ENCODE measurements around the gene RENBP. TPM values are rescaled to one million over a fixed set of nuclear protein-coding genes. Genes with fewer than 3 reads are reported as not detected.

The RENBP gene
- polyA plus RNA-seq, 6 donors from 2014 or later: 0.68 to 3.8 (median 1.7) TPM

DNA sequence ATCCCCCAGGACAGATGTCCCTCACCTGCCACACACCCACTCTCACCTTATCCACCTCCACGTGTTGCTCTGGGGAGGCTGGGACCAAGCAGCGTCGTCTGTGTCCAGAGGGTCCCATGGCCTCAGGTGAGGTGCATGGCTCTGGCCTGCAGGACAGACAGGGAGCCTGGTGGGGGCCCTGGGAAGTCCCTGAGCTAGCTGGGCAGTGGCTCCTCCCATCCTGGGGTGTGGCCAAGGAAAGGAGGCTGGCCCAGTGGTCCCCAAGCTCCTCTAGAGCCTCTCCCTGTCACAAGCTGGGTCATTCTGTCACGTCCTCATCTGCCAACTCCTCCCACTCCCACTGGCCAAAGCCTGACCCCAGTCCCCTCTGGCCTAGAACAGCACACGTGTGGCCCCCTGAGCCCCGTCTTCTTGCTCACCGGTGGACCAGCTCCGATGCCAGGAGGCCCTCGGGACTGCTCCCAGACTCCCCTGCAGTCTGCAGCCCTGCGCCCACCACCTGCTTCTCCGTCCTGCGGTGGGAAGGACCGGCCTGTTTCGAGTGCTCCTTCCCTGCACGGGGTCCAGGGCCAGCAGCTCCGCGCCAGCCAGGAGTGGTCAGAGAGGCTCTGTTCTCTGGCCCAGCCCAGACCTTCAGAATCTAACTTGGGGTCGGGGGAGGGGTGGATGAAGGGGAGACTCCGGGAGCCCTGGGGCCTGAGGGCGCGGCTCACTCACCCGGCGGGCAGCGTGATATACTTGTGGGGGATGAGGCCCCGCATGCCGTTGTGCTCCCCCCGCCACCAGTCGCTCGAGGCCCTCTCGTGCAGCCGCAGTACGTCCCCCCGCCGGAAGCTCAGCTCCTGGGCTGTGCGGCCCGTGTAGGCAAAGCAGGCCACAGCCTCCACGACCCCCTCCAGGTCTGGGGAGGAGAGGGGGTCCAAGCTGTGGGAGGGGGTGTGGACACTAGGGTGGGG is 35.1 kb downstream of the RENBP start:
- Mint-ChIP-seq H3K4me3 (no peak overlapping the region), H3K9me3 (no peaks in the 10 kb centered on the region), H3K27me3 (no peaks in the 10 kb centered on the region), H3K27ac (peak overlapping the region in 2 of 6 donors; percentile 78 to 84), H3K4me1 (peaks cover 6 to 14% (median 11%) of the 10 kb centered on the region in 3 donors), H3K36me3 (no peaks in the 10 kb centered on the region)
- DNase-seq (no peak), ATAC-seq (ENCODE audit: low read depth in 2 of 2) (no peak)

GRCh38 chrX:153908219-153908860 is 36.1 kb downstream of the RENBP start:
- peak overlapping the region in 2 of 6 donors; percentile 76 to 91 for H3K27ac Mint-ChIP-seq
- no peaks in the 10 kb centered on the region for H3K9me3 Mint-ChIP-seq
- H3K27me3 Mint-ChIP-seq: no peaks in the 10 kb centered on the region
- no peaks in the 10 kb centered on the region for H3K36me3 Mint-ChIP-seq
- H3K4me1 Mint-ChIP-seq: peaks cover 14 to 22% (median 18%) of the 10 kb centered on the region in 3 donors
- DNase-seq (no peak), ATAC-seq (ENCODE audit: low read depth in 2 of 2) (no peak)
- no peak overlapping the region for H3K4me3 Mint-ChIP-seq

GRCh38 chrX:153907456-153907855 is 37.0 kb downstream of the RENBP start:
- DNase-seq (no peak), ATAC-seq (ENCODE audit: low read depth in 2 of 2) (no peak)
- Mint-ChIP-seq H3K4me3 (no peak overlapping the region), H3K9me3 (no peaks in the 10 kb centered on the region), H3K36me3 (no peaks in the 10 kb centered on the region), H3K4me1 (peaks cover 23 to 31% (median 24%) of the 10 kb centered on the region in 3 donors), H3K27me3 (no peaks in the 10 kb centered on the region), H3K27ac (peak overlapping the region in 1 of 6 donors; percentile 63)

- Mint-ChIP-seq H3K27ac (peak overlapping the region in 3 of 6 donors; percentile 60 to 74 (median 70)), H3K36me3 (no peaks in the 10 kb centered on the region), H3K4me1 (peaks cover 29 to 41% (median 34%) of the 10 kb centered on the region in 3 donors), H3K27me3 (no peaks in the 10 kb centered on the region), H3K9me3 (no peaks in the 10 kb centered on the region), H3K4me3 (peak overlapping the region in 1 of 8 donors; percentile 6)
- ATAC-seq (ENCODE audit: low read depth in 2 of 2) (no peak), DNase-seq (no peak)
These were observed 38.1 kb downstream of the RENBP start for GRCh38 chrX:153906126-153906917.

GRCh38 chrX:153905481-153906095 is 38.9 kb downstream of the RENBP start:
- Mint-ChIP-seq H3K4me3 (peak overlapping the region in 2 of 8 donors; percentile 3 to 6), H3K27ac (peak overlapping the region in 5 of 6 donors; percentile 24 to 81 (median 70))

GRCh38 chrX:153903991-153904957 is 40.2 kb downstream of the RENBP start, which contains the start of gene AVPR2:
AVPR2 (plus strand) TSS chrX:153904673; CDS start chrX:153905146, 473 bp downstream.
- H3K4me3 Mint-ChIP-seq: peak within 1 kb of the TSS; percentile 37 to 76 (median 58)
- no peaks in the 10 kb centered on the region for H3K9me3 Mint-ChIP-seq
- ATAC-seq (ENCODE audit: low read depth in 2 of 2) (peak in 1 of 2 donors; percentile 15), DNase-seq (no peak)
- peak within 1 kb of the TSS in 4 of 6 donors; percentile 24 to 89 (median 68) for H3K27ac Mint-ChIP-seq
- H3K4me1 Mint-ChIP-seq: peaks cover 37 to 51% (median 50%) of the 10 kb centered on the region in 3 donors
- no peaks in the 10 kb centered on the region for H3K27me3 Mint-ChIP-seq
- no peaks in the 10 kb centered on the region for H3K36me3 Mint-ChIP-seq

More at GRCh38 chrX:153905481-153906095, 38.9 kb downstream of the RENBP start:
- Mint-ChIP-seq H3K27me3 (no peaks in the 10 kb centered on the region), H3K9me3 (no peaks in the 10 kb centered on the region), H3K36me3 (no peaks in the 10 kb centered on the region), H3K4me1 (peaks cover 37 to 48% (median 41%) of the 10 kb centered on the region in 3 donors)
- ATAC-seq (ENCODE audit: low read depth in 2 of 2) (no peak), DNase-seq (no peak)

DNA sequence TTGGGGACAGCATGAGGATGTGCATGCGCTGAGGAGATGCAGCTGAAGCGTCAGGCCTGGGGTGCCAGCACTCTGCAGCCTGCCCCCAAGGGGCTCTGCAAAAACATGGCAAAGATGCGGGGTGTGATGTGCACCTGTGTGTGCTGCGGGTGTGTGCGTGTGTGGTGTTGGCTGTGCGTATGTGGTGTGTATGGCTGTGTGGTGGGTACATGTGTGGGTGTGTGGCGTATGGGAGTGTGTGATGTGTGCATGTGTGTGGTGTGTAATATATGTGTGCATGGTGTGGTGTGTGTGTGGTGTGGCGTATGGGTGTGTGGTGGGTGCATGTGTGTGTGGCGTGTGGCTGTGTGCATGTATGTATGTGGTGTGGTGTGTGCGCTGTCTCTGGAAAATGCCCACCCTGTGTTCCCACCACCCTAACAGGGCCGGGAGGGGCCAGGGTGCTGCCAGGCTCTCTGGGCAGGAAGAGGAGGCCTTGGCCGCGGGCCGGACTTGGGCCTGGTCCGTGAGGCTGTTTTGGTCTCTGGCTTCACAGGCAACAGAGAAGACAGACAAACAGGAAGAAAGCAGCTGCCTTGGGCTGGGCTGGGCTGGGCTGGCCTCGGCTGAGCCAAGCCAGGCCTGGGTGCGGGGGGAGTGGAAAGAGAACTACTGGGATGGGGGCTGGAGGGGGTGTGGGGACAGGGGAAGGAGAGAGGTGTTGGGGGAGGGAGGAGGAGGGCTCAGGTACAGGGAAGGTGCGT is 41.0 kb downstream of the RENBP start:
- Mint-ChIP-seq H3K27ac (peak overlapping the region in 5 of 6 donors; percentile 13 to 92 (median 89)), H3K4me1 (peaks cover 34 to 51% (median 50%) of the 10 kb centered on the region in 3 donors), H3K9me3 (no peaks in the 10 kb centered on the region), H3K27me3 (no peaks in the 10 kb centered on the region), H3K36me3 (no peaks in the 10 kb centered on the region), H3K4me3 (peak overlapping the region in 7 of 8 donors; percentile 23 to 76 (median 65))
- DNase-seq: no peak
- ATAC-seq (ENCODE audit: low read depth in 2 of 2): peak in 1 of 2 donors; percentile 2

DNA sequence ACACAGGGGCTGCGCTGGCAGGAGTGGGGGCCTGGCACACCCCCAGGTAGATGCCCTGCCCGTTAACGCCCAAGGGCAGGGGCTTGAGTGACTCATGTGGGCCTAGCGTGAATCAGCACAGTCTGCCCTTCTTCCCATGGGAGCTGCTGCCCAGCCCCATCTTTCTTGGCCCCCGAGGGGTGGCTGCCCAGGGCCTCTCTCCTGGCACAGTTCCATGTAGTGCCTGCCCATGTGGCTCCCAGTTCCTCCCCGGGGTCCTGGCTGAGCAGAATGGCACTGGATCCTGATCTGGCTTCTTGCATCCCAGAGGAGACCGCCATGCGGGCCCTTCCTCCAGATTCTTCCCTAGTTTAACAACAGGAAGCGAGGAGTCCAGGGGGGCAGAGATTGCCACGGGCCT is 42.1 kb downstream of the RENBP start:
- Mint-ChIP-seq H3K9me3 (peaks cover 0 to 2% (median 0%) of the 10 kb centered on the region in 7 donors), H3K4me1 (peaks cover 33 to 50% (median 48%) of the 10 kb centered on the region in 3 donors), H3K27ac (peak overlapping the region in 1 of 6 donors; percentile 83), H3K27me3 (no peaks in the 10 kb centered on the region), H3K36me3 (no peaks in the 10 kb centered on the region), H3K4me3 (peak overlapping the region in 2 of 8 donors; percentile 12 to 45)
- DNase-seq (no peak), ATAC-seq (ENCODE audit: low read depth in 2 of 2) (no peak)

DNA sequence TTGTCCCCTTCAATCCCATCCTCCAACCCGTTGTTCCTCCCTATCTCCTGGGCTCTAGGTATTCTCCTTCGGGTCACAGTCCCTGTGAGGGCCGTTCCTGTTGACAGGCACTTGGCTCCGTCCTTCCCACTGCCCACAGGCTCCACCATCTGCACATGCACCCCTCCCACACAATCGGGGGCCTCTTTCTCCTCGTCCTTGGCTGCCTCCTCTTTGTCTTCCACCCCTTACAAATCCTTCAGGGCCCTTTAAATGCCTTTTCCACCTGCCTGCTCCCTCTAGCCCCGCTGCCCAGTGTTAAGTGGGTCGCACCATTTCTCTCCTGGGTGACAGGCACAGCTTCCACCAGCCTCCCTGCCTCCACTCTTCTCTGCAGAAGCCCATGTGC is 42.7 kb downstream of the RENBP start:
- DNase-seq (no peak), ATAC-seq (ENCODE audit: low read depth in 2 of 2) (no peak)
- Mint-ChIP-seq H3K9me3 (peaks cover 0 to 2% (median 0%) of the 10 kb centered on the region in 7 donors), H3K36me3 (no peaks in the 10 kb centered on the region), H3K4me1 (peaks cover 33 to 50% (median 48%) of the 10 kb centered on the region in 3 donors), H3K4me3 (peak overlapping the region in 6 of 8 donors; percentile 34 to 84 (median 77)), H3K27ac (peak overlapping the region in 5 of 6 donors; percentile 76 to 97 (median 87)), H3K27me3 (no peaks in the 10 kb centered on the region)

- H3K9me3 Mint-ChIP-seq: peaks cover 0 to 2% (median 0%) of the 10 kb centered on the region in 7 donors
- peak overlapping the region; percentile 83 to 97 (median 93) for H3K27ac Mint-ChIP-seq
- peaks cover 33 to 48% (median 47%) of the 10 kb centered on the region in 3 donors for H3K4me1 Mint-ChIP-seq
- no peaks in the 10 kb centered on the region for H3K36me3 Mint-ChIP-seq
- no peaks in the 10 kb centered on the region for H3K27me3 Mint-ChIP-seq
- ATAC-seq (ENCODE audit: low read depth in 2 of 2) (peak; percentile 95 to 98), DNase-seq (peak; percentile 76)
- peak overlapping the region; percentile 34 to 86 (median 82) for H3K4me3 Mint-ChIP-seq
These were observed 43.4 kb downstream of the RENBP start for GRCh38 chrX:153900831-153901752.
